ENCODE results near the gene PLD6.
A peak's percentile ranks its signal among the peaks of the same experiment; 100 is the strongest.

Gene PLD6

GRCh38 chr17:17201907-17202306 is 4.2 kb downstream of the PLD6 start:
- no peak for DNase-seq
- Histone ChIP-seq H3K9me3 (ENCODE audit: insufficient read depth, low read depth, low read length) (peaks cover 4% of the 10 kb centered on the region), H2BK12ac (ENCODE audit: low read length) (no peak overlapping the region), H3K4me1 (ENCODE audit: control insufficient read depth in 1 of 2, insufficient read depth in 2 of 2, low read length in 2 of 2) (peaks cover 0 to 3% of the 10 kb centered on the region in 2 experiments), H4K8ac (ENCODE audit: low read depth, low read length) (no peak overlapping the region), H3K4me3 (ENCODE audit: low read depth, low read length) (no peak overlapping the region), H3K4me2 (ENCODE audit: low read length) (no peak overlapping the region), H3K27me3 (ENCODE audit: insufficient read depth, low read length) (no peaks in the 10 kb centered on the region), H3K23ac (ENCODE audit: low read length) (no peak overlapping the region), H3K14ac (ENCODE audit: low read length) (no peak overlapping the region), H4K12ac (ENCODE audit: low read depth, low read length) (no peak overlapping the region), H2BK5ac (ENCODE audit: low read depth, low read length, poor library complexity) (no peak overlapping the region), H2AFZ (ENCODE audit: insufficient read depth, low read length, poor library complexity) (no peak overlapping the region), H3K9ac (ENCODE audit: low read length) (no peak overlapping the region), H3K79me2 (ENCODE audit: control insufficient read depth, insufficient read depth, low read length, poor library complexity) (no peaks in the 10 kb centered on the region), H4K91ac (ENCODE audit: low read depth, low read length) (no peak overlapping the region), H3K36me3 (ENCODE audit: control insufficient read depth in 1 of 2, insufficient read depth in 2 of 2, low read length in 2 of 2) (no peaks in the 10 kb centered on the region), H3K4ac (ENCODE audit: low read depth, low read length) (no peak overlapping the region), H2AK5ac (ENCODE audit: low read length) (no peak overlapping the region), H3K27ac (ENCODE audit: low read depth, low read length) (no peak overlapping the region), H3K18ac (ENCODE audit: low read length) (no peak overlapping the region), H3K79me1 (ENCODE audit: low read length) (peaks cover 1% of the 10 kb centered on the region), H2BK120ac (ENCODE audit: insufficient read depth, low read length, poor library complexity) (no peak overlapping the region)
- no CpG with 5 or more reads among the region's 8 CpGs for WGBS (ENCODE audit: extremely low coverage, insufficient coverage, insufficient read length)

DNA sequence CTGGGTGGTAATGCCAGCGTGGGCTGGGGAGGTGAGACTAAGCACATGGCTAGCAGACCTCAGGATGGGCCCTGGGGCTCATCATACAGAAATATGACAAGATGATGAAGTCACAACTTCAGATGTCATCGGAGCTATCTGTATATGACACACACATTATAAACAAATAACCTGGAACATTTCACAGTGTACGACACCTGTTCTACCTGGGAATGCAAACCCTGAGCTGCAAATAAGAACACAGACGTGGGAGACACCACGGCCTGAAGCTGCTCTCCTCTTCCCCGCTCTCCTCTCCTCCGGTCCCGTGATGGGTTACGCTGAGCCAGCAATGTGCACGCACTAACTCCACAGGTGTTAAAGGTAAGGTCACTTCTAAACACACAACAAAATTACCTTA is 4.9 kb downstream of the PLD6 start:
- H2BK120ac ChIP-seq (ENCODE audit: insufficient read depth, low read length, poor library complexity), result no peak overlapping the region
- no peak for DNase-seq
- H4K12ac ChIP-seq (ENCODE audit: low read depth, low read length), result no peak overlapping the region
- no peak overlapping the region for H4K91ac ChIP-seq (ENCODE audit: low read depth, low read length)
- WGBS (ENCODE audit: extremely low coverage, insufficient coverage, insufficient read length), result no CpG with 5 or more reads among the region's 10 CpGs
- H3K9ac ChIP-seq (ENCODE audit: low read length), result no peak overlapping the region
- H3K14ac ChIP-seq (ENCODE audit: low read length), result no peak overlapping the region
- H3K79me1 ChIP-seq (ENCODE audit: low read length), result peaks cover 1% of the 10 kb centered on the region
- no peak overlapping the region for H3K23ac ChIP-seq (ENCODE audit: low read length)
- H4K8ac ChIP-seq (ENCODE audit: low read depth, low read length), result no peak overlapping the region
- H3K27me3 ChIP-seq (ENCODE audit: insufficient read depth, low read length), result no peaks in the 10 kb centered on the region
- peaks cover 0 to 3% of the 10 kb centered on the region in 2 experiments for H3K4me1 ChIP-seq (ENCODE audit: control insufficient read depth in 1 of 2, insufficient read depth in 2 of 2, low read length in 2 of 2)
- peak overlapping the region; percentile 5 for H3K4me3 ChIP-seq (ENCODE audit: low read depth, low read length)
- no peak overlapping the region for H2AK5ac ChIP-seq (ENCODE audit: low read length)
- H2BK12ac ChIP-seq (ENCODE audit: low read length), result no peak overlapping the region
- H2BK5ac ChIP-seq (ENCODE audit: low read depth, low read length, poor library complexity), result no peak overlapping the region
- H3K79me2 ChIP-seq (ENCODE audit: control insufficient read depth, insufficient read depth, low read length, poor library complexity), result no peaks in the 10 kb centered on the region
- no peaks in the 10 kb centered on the region for H3K36me3 ChIP-seq (ENCODE audit: control insufficient read depth in 1 of 2, insufficient read depth in 2 of 2, low read length in 2 of 2)
- no peak overlapping the region for H3K18ac ChIP-seq (ENCODE audit: low read length)
- peaks cover 2% of the 10 kb centered on the region for H3K9me3 ChIP-seq (ENCODE audit: insufficient read depth, low read depth, low read length)
- H2AFZ ChIP-seq (ENCODE audit: insufficient read depth, low read length, poor library complexity), result no peak overlapping the region
- H3K27ac ChIP-seq (ENCODE audit: low read depth, low read length), result no peak overlapping the region
- no peak overlapping the region for H3K4ac ChIP-seq (ENCODE audit: low read depth, low read length)
- H3K4me2 ChIP-seq (ENCODE audit: low read length), result no peak overlapping the region

GRCh38 chr17:17200831-17201230 is 5.3 kb downstream of the PLD6 start:
- Histone ChIP-seq H3K4ac (ENCODE audit: low read depth, low read length) (no peak overlapping the region), H4K12ac (ENCODE audit: low read depth, low read length) (no peak overlapping the region), H3K79me2 (ENCODE audit: control insufficient read depth, insufficient read depth, low read length, poor library complexity) (no peaks in the 10 kb centered on the region), H2AK5ac (ENCODE audit: low read length) (no peak overlapping the region), H2BK120ac (ENCODE audit: insufficient read depth, low read length, poor library complexity) (no peak overlapping the region), H3K4me3 (ENCODE audit: low read depth, low read length) (no peak overlapping the region), H4K8ac (ENCODE audit: low read depth, low read length) (no peak overlapping the region), H2BK12ac (ENCODE audit: low read length) (no peak overlapping the region), H3K4me1 (ENCODE audit: control insufficient read depth in 1 of 2, insufficient read depth in 2 of 2, low read length in 2 of 2) (peaks cover 0 to 3% of the 10 kb centered on the region in 2 experiments), H3K36me3 (ENCODE audit: control insufficient read depth in 1 of 2, insufficient read depth in 2 of 2, low read length in 2 of 2) (no peaks in the 10 kb centered on the region), H3K4me2 (ENCODE audit: low read length) (no peak overlapping the region), H3K9me3 (ENCODE audit: insufficient read depth, low read depth, low read length) (no peaks in the 10 kb centered on the region), H3K23ac (ENCODE audit: low read length) (no peak overlapping the region), H3K27ac (ENCODE audit: low read depth, low read length) (no peak overlapping the region), H3K79me1 (ENCODE audit: low read length) (peaks cover 1% of the 10 kb centered on the region), H3K9ac (ENCODE audit: low read length) (no peak overlapping the region), H3K27me3 (ENCODE audit: insufficient read depth, low read length) (no peaks in the 10 kb centered on the region), H3K18ac (ENCODE audit: low read length) (no peak overlapping the region), H3K14ac (ENCODE audit: low read length) (no peak overlapping the region), H2AFZ (ENCODE audit: insufficient read depth, low read length, poor library complexity) (no peak overlapping the region), H2BK5ac (ENCODE audit: low read depth, low read length, poor library complexity) (no peak overlapping the region), H4K91ac (ENCODE audit: low read depth, low read length) (no peak overlapping the region)
- no CpG with 5 or more reads among the region's 5 CpGs for WGBS (ENCODE audit: extremely low coverage, insufficient coverage, insufficient read length)
- DNase-seq, result no peak

- Histone ChIP-seq H4K91ac (ENCODE audit: low read depth, low read length) (no peak overlapping the region), H3K4me2 (ENCODE audit: low read length) (no peak overlapping the region), H4K12ac (ENCODE audit: low read depth, low read length) (no peak overlapping the region), H3K4me1 (ENCODE audit: control insufficient read depth in 1 of 2, insufficient read depth in 2 of 2, low read length in 2 of 2) (peaks cover 0 to 3% of the 10 kb centered on the region in 2 experiments), H3K27me3 (ENCODE audit: insufficient read depth, low read length) (no peaks in the 10 kb centered on the region), H2BK5ac (ENCODE audit: low read depth, low read length, poor library complexity) (no peak overlapping the region), H2AK5ac (ENCODE audit: low read length) (no peak overlapping the region), H3K9ac (ENCODE audit: low read length) (no peak overlapping the region), H2BK120ac (ENCODE audit: insufficient read depth, low read length, poor library complexity) (no peak overlapping the region), H3K14ac (ENCODE audit: low read length) (no peak overlapping the region), H3K4ac (ENCODE audit: low read depth, low read length) (no peak overlapping the region), H3K27ac (ENCODE audit: low read depth, low read length) (no peak overlapping the region), H3K79me2 (ENCODE audit: control insufficient read depth, insufficient read depth, low read length, poor library complexity) (no peaks in the 10 kb centered on the region), H3K9me3 (ENCODE audit: insufficient read depth, low read depth, low read length) (no peaks in the 10 kb centered on the region), H3K36me3 (ENCODE audit: control insufficient read depth in 1 of 2, insufficient read depth in 2 of 2, low read length in 2 of 2) (no peaks in the 10 kb centered on the region), H2BK12ac (ENCODE audit: low read length) (no peak overlapping the region), H3K4me3 (ENCODE audit: low read depth, low read length) (no peak overlapping the region), H3K79me1 (ENCODE audit: low read length) (peaks cover 1% of the 10 kb centered on the region), H3K23ac (ENCODE audit: low read length) (no peak overlapping the region), H2AFZ (ENCODE audit: insufficient read depth, low read length, poor library complexity) (no peak overlapping the region), H4K8ac (ENCODE audit: low read depth, low read length) (no peak overlapping the region), H3K18ac (ENCODE audit: low read length) (no peak overlapping the region)
- peak in 1 of 2 donors; percentile 17 for DNase-seq
- no CpG with 5 or more reads among the region's 7 CpGs for WGBS (ENCODE audit: extremely low coverage, insufficient coverage, insufficient read length)
Observed at GRCh38 chr17:17200311-17200710, 5.8 kb downstream of the PLD6 start.

Data from trophoblast cell (in vitro differentiated cells and primary cell).